Activated T-cell treated with anti-CD3 and anti-CD28 coated beads for 24 hours (primary cell): ENCODE data around the gene CNIH1.
"Not testable (repeated sequence)": the region's sequence is repeated elsewhere in the genome, so short reads cannot be mapped to it uniquely, and the experiment has no call there.

ENCODE experiments used
- DNase-seq: peaks from one replicate; pipeline ENCODE4 v3.0.0-alpha.2; 2020; ENCODE audit warnings: low read depth

CNIH1 gene

GRCh38 chr14:54428527-54428926 lies 12.6 kb downstream of the CNIH1 start:
- DNase-seq = no peak

- no peak for DNase-seq
Observed at GRCh38 chr14:54427871-54428270, 13.3 kb downstream of the CNIH1 start.

- no peak for DNase-seq
Observed at GRCh38 chr14:54425537-54426274, 15.5 kb downstream of the CNIH1 start.

GRCh38 chr14:54425068-54425467 lies 16.1 kb downstream of the CNIH1 start:
- no peak for DNase-seq

- no peak for DNase-seq
Observed at GRCh38 chr14:54424479-54424901, 16.7 kb downstream of the CNIH1 start.

- no peak for DNase-seq
Observed at GRCh38 chr14:54423991-54424390, 17.2 kb downstream of the CNIH1 start.

GRCh38 chr14:54420478-54421142 lies 20.6 kb downstream of the CNIH1 start:
- DNase-seq = no peak

- DNase-seq = no peak
Observed at GRCh38 chr14:54411371-54411770, 29.8 kb downstream of the CNIH1 start.

- DNase-seq = no peak
Observed at GRCh38 chr14:54410215-54410614, 31.0 kb downstream of the CNIH1 start.

GRCh38 chr14:54403401-54404005 lies 37.7 kb downstream of the CNIH1 start:
- not testable (repeated sequence) for DNase-seq

- DNase-seq = no peak
Observed at GRCh38 chr14:54399560-54399959, 41.6 kb downstream of the CNIH1 start.

- DNase-seq = peak; percentile 95
Observed at GRCh38 chr14:54396493-54397335, 44.5 kb downstream of the CNIH1 start, which contains the start of gene CDKN3. Gene CDKN3 (plus strand): TSS chr14:54397007. CDS start chr14:54397069, 62 bp downstream.

GRCh38 chr14:54396183-54396492 lies 45.0 kb downstream of the CNIH1 start:
- DNase-seq = no peak

GRCh38 chr14:54395716-54396115 lies 45.5 kb downstream of the CNIH1 start:
- DNase-seq = no peak

GRCh38 chr14:54395284-54395683 lies 45.9 kb downstream of the CNIH1 start:
- DNase-seq = no peak

GRCh38 chr14:54394596-54394995 lies 46.6 kb downstream of the CNIH1 start:
- no peak for DNase-seq

- DNase-seq = not testable (repeated sequence)
Observed at GRCh38 chr14:54392986-54393884, 47.9 kb downstream of the CNIH1 start.

- DNase-seq = no peak
Observed at GRCh38 chr14:54392131-54392859, 48.9 kb downstream of the CNIH1 start.

- DNase-seq = no peak
Observed at GRCh38 chr14:54387328-54387727, 53.8 kb downstream of the CNIH1 start.

GRCh38 chr14:54385556-54385955 lies 55.6 kb downstream of the CNIH1 start:
- DNase-seq = no peak

- DNase-seq = no peak
Observed at GRCh38 chr14:54383835-54384234, 57.3 kb downstream of the CNIH1 start.
